Panc1 (cell line): ENCODE measurements around the gene ZCCHC24.
A peak's percentile ranks its signal among the peaks of the same experiment; 100 is the strongest.

Source experiments
- POLR2AphosphoS5 ChIP-seq: IDR thresholded peaks from 2 replicates; pipeline ENCODE4 v1.6.1; 2012; ENCODE audit warnings: mild to moderate bottlenecking, low read depth, low read length, moderate library complexity
- TF ChIP-seq, protein P1 (sequence below): fragments of 450-650 bp; IDR thresholded peaks from 2 replicates; pipeline ENCODE4 v1.5.1; 2017; ENCODE audit warnings: mild to moderate bottlenecking

GRCh38 chr10:79400146-79401004 is 45.0 kb downstream of the ZCCHC24 start:
- TF ChIP-seq, protein P1, sequence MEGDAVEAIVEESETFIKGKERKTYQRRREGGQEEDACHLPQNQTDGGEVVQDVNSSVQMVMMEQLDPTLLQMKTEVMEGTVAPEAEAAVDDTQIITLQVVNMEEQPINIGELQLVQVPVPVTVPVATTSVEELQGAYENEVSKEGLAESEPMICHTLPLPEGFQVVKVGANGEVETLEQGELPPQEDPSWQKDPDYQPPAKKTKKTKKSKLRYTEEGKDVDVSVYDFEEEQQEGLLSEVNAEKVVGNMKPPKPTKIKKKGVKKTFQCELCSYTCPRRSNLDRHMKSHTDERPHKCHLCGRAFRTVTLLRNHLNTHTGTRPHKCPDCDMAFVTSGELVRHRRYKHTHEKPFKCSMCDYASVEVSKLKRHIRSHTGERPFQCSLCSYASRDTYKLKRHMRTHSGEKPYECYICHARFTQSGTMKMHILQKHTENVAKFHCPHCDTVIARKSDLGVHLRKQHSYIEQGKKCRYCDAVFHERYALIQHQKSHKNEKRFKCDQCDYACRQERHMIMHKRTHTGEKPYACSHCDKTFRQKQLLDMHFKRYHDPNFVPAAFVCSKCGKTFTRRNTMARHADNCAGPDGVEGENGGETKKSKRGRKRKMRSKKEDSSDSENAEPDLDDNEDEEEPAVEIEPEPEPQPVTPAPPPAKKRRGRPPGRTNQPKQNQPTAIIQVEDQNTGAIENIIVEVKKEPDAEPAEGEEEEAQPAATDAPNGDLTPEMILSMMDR, result peak; percentile 89; the same call in 1 of the 2 replicates
- TF ChIP-seq POLR2AphosphoS5, result no peak
